OCI-LY7 (cell line): ENCODE results near the gene RHBDL1.

Experiments
- EZH2phosphoT487 ChIP-seq: fragments of 200-600 bp; sonication (generic); IDR thresholded peaks from 2 replicates; pipeline ENCODE4 v1.6.1; 2018; ENCODE audit warnings: low read depth, borderline replicate concordance, mild to moderate bottlenecking, mixed run types, antibody characterized with exemption, low read length, moderate library complexity, mixed read lengths
- TF ChIP-seq, protein P1 (sequence below): fragments of 200-600 bp; sonication (generic); conservative IDR thresholded peaks from 2 replicates; pipeline ENCODE4 v1.5.1; 2014; ENCODE audit warnings: mild to moderate bottlenecking, antibody characterized with exemption, low read length, moderate library complexity, mixed read lengths

GRCh38 chr16:635573-636205 is 39.8 kb upstream of the RHBDL1 start:
- TF ChIP-seq, protein P1, sequence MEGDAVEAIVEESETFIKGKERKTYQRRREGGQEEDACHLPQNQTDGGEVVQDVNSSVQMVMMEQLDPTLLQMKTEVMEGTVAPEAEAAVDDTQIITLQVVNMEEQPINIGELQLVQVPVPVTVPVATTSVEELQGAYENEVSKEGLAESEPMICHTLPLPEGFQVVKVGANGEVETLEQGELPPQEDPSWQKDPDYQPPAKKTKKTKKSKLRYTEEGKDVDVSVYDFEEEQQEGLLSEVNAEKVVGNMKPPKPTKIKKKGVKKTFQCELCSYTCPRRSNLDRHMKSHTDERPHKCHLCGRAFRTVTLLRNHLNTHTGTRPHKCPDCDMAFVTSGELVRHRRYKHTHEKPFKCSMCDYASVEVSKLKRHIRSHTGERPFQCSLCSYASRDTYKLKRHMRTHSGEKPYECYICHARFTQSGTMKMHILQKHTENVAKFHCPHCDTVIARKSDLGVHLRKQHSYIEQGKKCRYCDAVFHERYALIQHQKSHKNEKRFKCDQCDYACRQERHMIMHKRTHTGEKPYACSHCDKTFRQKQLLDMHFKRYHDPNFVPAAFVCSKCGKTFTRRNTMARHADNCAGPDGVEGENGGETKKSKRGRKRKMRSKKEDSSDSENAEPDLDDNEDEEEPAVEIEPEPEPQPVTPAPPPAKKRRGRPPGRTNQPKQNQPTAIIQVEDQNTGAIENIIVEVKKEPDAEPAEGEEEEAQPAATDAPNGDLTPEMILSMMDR: no peak
- no peak for TF ChIP-seq EZH2phosphoT487
